Peyer's patch (tissue), 4 donors: ENCODE results near the gene IFFO2.

ENCODE experiments used
- CTCF ChIP-seq, 6 experiments: fragments of 450-650 bp in 4 of 6; fragments of 200-600 bp in 2 of 6; sonication (generic) in 1 of 6; IDR thresholded peaks; one replicate each; pipeline ENCODE4 v1.5.1; 2017 to 2019; ENCODE audit warnings: antibody characterized with exemption in 6 of 6, mild to moderate bottlenecking in 3 of 6, moderate library complexity in 1 of 6
- POLR2A ChIP-seq, 2 donors: fragments of 450-650 bp; IDR thresholded peaks; one replicate each; pipeline ENCODE4 v1.5.1; 2017; ENCODE audit warnings: antibody characterized with exemption in 2 of 2, mild to moderate bottlenecking in 2 of 2, moderate library complexity in 2 of 2

GRCh38 chr1:18997508-18997907 lies 41.0 kb upstream of the IFFO2 start:
- TF ChIP-seq CTCF (IDR thresholded peaks at IDR 0.05) (no peak), POLR2A (IDR thresholded peaks at IDR 0.05) (no peak)
